ENCODE results near the gene RANBP3.

DNA sequence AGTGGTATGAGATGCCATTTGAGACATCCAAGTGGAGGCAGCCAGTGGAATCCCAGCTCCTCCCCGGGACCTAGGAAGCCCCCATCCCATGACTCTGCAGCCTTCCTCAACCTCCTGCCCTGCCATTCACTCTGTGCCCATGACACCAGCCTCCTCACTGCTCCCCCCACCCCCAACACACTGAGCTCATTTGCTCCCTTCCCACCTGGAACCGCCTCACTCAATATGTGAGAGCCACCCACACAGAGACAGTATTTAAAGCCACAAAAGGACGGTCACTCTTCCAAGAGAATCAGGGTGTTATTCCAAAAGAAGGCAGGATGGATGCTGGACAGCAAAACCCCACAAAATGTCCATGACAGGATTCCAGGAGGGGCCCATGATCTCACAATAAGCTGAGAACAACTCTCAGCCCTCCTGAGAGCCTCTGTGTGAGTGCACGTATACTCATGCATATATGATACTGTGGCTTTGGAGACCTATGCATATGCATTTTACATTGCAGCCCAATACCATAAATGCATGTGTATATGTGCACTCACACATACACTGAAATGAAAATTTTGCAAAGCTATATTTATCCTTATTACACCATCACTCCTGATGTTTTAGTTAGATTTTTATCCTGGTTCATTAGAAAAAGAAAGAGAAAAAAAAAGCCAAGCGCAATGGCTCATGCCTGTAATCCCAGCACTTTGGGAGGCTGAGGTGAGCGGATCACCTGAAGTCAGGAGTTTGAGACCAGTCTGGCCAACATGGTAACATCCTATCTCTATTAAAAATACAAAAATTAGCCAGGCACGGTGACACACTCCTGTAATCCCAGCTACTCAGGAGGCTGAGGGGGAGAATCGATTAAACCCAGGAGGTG is 10.8 kb upstream of the RANBP3 start:
- TF ChIP-seq, protein P1, sequence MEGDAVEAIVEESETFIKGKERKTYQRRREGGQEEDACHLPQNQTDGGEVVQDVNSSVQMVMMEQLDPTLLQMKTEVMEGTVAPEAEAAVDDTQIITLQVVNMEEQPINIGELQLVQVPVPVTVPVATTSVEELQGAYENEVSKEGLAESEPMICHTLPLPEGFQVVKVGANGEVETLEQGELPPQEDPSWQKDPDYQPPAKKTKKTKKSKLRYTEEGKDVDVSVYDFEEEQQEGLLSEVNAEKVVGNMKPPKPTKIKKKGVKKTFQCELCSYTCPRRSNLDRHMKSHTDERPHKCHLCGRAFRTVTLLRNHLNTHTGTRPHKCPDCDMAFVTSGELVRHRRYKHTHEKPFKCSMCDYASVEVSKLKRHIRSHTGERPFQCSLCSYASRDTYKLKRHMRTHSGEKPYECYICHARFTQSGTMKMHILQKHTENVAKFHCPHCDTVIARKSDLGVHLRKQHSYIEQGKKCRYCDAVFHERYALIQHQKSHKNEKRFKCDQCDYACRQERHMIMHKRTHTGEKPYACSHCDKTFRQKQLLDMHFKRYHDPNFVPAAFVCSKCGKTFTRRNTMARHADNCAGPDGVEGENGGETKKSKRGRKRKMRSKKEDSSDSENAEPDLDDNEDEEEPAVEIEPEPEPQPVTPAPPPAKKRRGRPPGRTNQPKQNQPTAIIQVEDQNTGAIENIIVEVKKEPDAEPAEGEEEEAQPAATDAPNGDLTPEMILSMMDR (IDR thresholded peaks at IDR 0.05), result no peak
- no peak for TF ChIP-seq POLR2A (IDR thresholded peaks at IDR 0.05)
- TF ChIP-seq EP300 (IDR thresholded peaks at IDR 0.05), result no peak
- TF ChIP-seq POLR2AphosphoS5 (IDR thresholded peaks at IDR 0.05), result no peak
